HepG2 (cell line): ENCODE data around the gene MEF2B. TPM values are rescaled to one million over a fixed set of nuclear protein-coding genes. Genes with fewer than 3 reads are reported as not detected.

Source experiments
- CHCHD3 ChIP-seq: sonication (generic); formaldehyde crosslinking; IDR thresholded peaks from 2 replicates; pipeline ENCODE4 v1.8.0; 2022; ENCODE audit warnings: mild to moderate bottlenecking, missing genetic modification reagents, moderate library complexity
- EHMT2 ChIP-seq: fragments of 200-600 bp; sonication (generic); IDR thresholded peaks from 2 replicates; pipeline ENCODE4 v1.7.0; 2017; ENCODE audit warnings: antibody characterized with exemption, low read depth, low read length, borderline replicate concordance
- HNF1A ChIP-seq, 2 experiments: sonication (generic) in 1 of 2; formaldehyde crosslinking in 1 of 2; IDR thresholded peaks; 2 replicates each; pipeline versions ENCODE4 v1.4.0 to v1.6.1; 2016 to 2020; ENCODE audit warnings: borderline replicate concordance in 1 of 2, low read depth in 1 of 2, mild to moderate bottlenecking in 1 of 2, missing genetic modification reagents in 1 of 2
- MNT ChIP-seq: fragments of 450-650 bp; IDR thresholded peaks from 2 replicates; pipeline ENCODE4 v1.6.1; 2016
- NFIC ChIP-seq: IDR thresholded peaks from 2 replicates; pipeline ENCODE4 v1.6.1; 2012; ENCODE audit warnings: mild to moderate bottlenecking, low read length, inconsistent platforms
- PRDM15 ChIP-seq: sonication (generic); formaldehyde crosslinking; IDR thresholded peaks from 2 replicates; pipeline ENCODE4 v1.4.0; 2020; ENCODE audit warnings: missing genetic modification reagents
- REXO4 ChIP-seq: sonication (generic); formaldehyde crosslinking; IDR thresholded peaks from 2 replicates; pipeline ENCODE4 v1.8.0; 2022; ENCODE audit warnings: missing genetic modification reagents, mild to moderate bottlenecking, borderline replicate concordance
- ZNF556 ChIP-seq: sonication (generic); formaldehyde crosslinking; IDR thresholded peaks from 2 replicates; pipeline ENCODE4 v1.4.0; 2020; ENCODE audit warnings: mild to moderate bottlenecking, missing genetic modification reagents, borderline replicate concordance
- ZNF564 ChIP-seq: sonication (generic); formaldehyde crosslinking; IDR thresholded peaks from 2 replicates; pipeline ENCODE4 v1.8.1; 2023; ENCODE audit warnings: mild to moderate bottlenecking, missing genetic modification reagents
- ZSCAN20 ChIP-seq: sonication (generic); formaldehyde crosslinking; IDR thresholded peaks from 2 replicates; pipeline ENCODE4 v1.4.0; 2020; ENCODE audit warnings: missing genetic modification reagents, mild to moderate bottlenecking, borderline replicate concordance
- polyA plus RNA-seq, 8 experiments: library from polyadenylated mRNA; depleted of rRNA in 3 of 8; stranded (reverse) in 7 of 8; unstranded in 1 of 8; fragments of >200 nt; fragmentation: Illumina TruSeq in 4 of 8; extraction: Trizol in 4 of 8; gene quantifications; 2 replicates each; pipeline versions ENCODE4 v1.2.1 to v1.2.3, GENCODE V29; 2011 to 2016; ENCODE audit warnings: low read depth in 4 of 8, missing spikeins in 1 of 8, mixed read lengths in 1 of 8; ENCODE audit not compliant: insufficient read depth in 1 of 8
- total RNA-seq, 5 experiments: library from RNA; depleted of rRNA; stranded (reverse); fragments of >200 nt; fragmentation: Illumina TruSeq; extraction: Trizol; gene quantifications; 2 replicates each; pipeline ENCODE4 v1.2.3, GENCODE V29; 2016; ENCODE audit warnings: low read depth in 1 of 5

Gene MEF2B
- total and polyA plus RNA-seq, 2 of the 13 experiments (the other 11 are each of a cell fraction or from before 2014, with no cell fraction given), result 1.2 to 1.7 TPM

GRCh38 chr19:19096641-19097627, 73.1 kb downstream of the MEF2B start (continued):
- TF ChIP-seq PRDM15 (CRISPR knock-in tag), result peak; percentile 55; the same call in 1 of the 2 replicates
- no peak for TF ChIP-seq CHCHD3 (CRISPR knock-in tag)
- peak; percentile 39; the same call in 1 of the 2 replicates for TF ChIP-seq ZNF556
- TF ChIP-seq REXO4 (CRISPR knock-in tag), result no peak
- no peak for TF ChIP-seq ZSCAN20
- TF ChIP-seq ZNF564 (CRISPR knock-in tag), result peak; percentile 82; the same call in 1 of the 2 replicates
- TF ChIP-seq MNT, result peak; percentile 68
- no peak for TF ChIP-seq EHMT2
- 0 out of 2 replicates have a peak, but pooled peaks have one; percentile 36 for TF ChIP-seq NFIC
- peak; percentile 61; the same call in 1 of the 2 replicates for TF ChIP-seq HNF1A (IDR thresholded peaks at IDR 0.05; ENCODE audit: low read depth)
- TF ChIP-seq HNF1A (CRISPR knock-in tag; IDR thresholded peaks at IDR 0.05; ENCODE audit: borderline replicate concordance), result peak; percentile 83; the same call in 1 of the 2 replicates
